Inflammatory macrophage treated with lipopolysaccharide for 1 hour (primary cell): ENCODE measurements around the gene ATG2A.

Experiments used
- DNase-seq, 2 donors: peaks; one replicate each; pipeline ENCODE4 v3.0.0-alpha.2; 2020 to 2022

Gene ATG2A

DNA sequence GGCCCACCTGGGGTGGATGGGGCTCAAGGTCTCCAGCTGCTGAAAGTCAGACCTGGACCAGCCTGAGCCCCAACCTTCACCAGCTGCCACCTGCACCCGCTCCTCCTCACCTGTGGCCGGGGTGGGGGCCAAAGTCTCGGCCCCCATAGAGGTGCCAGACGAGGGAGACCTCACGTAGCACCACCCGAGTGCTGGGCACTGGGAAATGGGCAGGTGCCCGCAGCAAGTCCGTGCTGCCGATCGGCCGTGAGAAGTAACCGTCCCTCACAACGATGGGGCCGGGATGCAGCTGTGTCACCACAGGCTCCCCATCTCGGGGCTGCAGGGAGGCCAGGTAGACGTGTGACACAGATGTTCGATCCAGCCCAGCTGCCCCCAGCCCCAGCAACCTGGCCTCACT, 16.2 kb downstream of the ATG2A start:
- no peak for DNase-seq

DNA sequence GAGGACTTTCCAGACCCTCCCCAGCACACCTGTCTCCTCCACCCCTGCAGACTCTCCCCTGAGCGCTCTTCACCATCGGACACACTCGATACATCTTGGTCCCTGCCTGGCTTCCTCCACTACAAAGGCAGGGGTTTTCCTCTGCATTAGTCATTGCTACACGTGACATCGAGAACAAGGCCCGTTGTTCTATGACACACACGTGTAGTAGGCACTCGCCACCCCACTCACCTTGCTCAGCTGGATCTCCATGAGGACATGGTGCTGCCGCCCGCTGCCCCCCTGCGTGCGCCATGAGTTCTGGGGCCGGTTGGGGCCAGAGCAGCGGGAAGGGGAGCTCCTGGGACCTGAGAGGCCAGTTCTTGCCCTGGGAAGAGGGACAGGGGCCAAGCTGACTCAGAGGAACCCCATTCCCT, 16.7 kb downstream of the ATG2A start:
- DNase-seq = no peak

DNA sequence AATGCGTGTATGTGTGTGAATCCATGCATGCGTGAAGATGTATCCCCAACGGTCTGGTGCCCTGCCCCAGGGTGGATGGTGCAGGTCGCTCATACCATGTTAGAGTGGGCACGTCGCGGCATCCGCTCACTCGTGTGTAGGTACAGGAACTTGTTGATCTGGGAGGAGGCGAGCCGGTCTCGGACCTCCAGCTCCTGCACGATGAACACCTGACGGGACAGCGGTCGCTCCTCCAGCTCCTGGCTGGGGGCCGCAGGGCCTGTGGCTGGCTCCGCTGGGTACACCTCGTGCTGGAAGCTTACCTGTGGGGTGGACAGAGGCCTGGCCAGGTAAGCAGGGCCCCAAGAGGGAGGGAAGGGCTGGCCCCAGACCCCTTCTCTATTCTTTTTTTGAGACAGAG, 18.5 kb downstream of the ATG2A start:
- DNase-seq = no peak

GRCh38 chr11:64898076-64898445, 18.9 kb downstream of the ATG2A start:
- DNase-seq = no peak

DNA sequence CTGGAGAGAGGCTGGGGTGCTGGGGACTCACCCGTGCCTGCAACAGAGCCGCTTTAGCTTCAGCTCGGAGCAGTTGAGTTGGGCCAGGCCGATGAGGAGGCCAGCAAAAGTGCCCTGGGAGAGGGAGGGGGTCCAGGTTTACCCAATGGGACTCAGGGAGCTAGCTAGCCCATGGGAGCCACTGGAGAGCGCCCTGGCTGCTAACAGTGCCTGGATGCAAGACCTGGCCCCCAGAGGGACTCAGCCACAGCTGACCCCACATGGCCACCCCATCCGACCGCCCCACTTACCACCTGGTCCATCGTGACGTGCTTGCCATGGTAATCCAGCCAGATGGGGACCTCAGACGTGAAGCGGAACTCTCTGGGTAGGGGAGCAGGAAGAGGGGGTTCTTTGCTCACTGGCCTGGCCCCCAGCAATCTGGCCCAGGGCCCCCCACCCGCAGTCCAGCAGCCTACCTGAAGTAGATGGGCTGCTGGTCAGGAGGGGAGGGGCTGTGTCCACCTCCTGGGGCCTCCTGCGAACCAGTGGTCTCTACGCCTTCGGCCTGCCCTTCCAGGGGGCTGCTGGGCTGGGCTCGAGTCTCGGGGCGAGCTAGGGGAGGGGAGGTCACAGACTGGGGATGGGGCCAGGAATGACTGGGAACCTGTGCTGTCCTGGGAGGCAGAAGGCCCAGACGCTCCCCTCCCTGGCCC, 19.5 kb downstream of the ATG2A start:
- DNase-seq = no peak

GRCh38 chr11:64896448-64897022, 20.5 kb downstream of the ATG2A start:
- no peak for DNase-seq

DNA sequence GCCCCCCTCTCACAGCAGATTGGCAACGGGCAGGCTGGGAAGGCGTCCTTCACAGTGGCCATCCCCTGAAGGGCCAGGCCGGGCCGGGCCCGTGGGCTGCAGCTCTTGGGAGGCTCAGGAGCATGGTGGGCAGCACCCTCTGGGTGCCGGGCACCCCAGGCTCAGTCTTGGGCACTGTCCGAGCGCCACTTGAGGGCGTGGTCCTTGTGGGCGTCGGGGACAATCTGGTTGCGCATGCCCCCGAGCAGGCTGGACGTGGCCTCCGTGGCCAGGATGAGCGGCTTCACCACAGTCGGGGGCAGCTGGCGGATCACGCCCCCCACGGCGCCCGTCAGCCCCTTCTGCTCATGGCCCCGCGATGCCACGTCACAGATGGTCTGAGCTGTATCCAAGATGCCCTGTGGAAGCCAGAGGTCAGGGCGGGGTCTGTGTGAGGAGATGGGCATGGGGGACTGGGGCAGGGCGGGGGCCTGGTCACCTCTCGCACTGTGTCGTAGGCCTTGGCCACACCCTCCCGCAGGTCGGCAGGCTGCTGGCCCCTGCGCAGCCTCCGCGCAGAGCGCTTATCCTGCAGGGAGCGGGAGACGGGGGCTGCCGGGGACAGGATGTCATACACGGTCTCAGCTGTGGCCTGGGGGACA, 22.1 kb downstream of the ATG2A start:
- no peak for DNase-seq

- DNase-seq = peak; percentile 61 to 92
Observed at GRCh38 chr11:64894070-64894811, 22.8 kb downstream of the ATG2A start.

DNA sequence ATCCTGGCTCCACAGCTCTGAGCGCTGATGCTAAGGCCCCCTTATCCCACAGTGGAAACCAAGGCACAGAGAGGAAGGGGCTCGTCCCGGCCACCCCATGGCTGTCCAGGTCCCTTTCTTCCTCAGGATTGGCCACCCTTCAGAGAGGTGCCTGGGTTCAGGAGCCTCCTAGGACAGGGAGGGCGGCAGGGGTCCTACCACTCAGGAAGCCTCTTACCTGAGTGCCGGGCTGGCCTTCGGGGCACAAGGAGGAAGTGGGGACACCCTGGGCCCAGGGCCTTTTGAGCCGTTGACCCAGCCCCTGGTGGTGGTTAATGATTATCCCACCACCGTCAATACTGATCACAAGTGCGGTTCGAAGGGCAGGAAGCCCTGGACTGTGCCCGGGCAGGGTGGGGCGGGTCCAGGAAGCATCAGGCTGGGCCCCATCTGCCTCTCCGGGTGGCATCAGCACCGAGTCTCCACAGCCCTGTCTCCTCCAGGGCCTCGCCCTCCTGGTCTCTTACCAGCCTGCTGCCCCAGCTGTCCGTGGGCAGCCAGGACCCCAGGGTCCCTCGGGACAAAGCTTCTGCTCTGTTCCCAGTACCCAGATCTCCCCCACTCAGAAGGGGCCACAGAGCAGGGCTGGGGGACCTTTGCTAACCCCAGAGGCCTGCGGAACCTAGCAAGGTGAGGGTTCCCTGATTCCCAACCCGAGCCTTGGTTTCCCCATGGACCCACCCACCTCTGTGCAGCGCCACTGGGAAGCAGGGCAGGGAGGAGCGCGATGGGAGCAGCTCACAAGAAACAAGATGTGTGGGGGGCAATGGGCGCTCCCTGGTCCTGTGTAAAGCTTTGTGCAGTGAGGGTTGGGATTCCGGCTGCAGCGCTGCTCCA, 23.6 kb downstream of the ATG2A start:
- no peak for DNase-seq

GRCh38 chr11:64892838-64893193, 24.2 kb downstream of the ATG2A start:
- no peak for DNase-seq

GRCh38 chr11:64892411-64892831, 24.6 kb downstream of the ATG2A start:
- DNase-seq = no peak

DNA sequence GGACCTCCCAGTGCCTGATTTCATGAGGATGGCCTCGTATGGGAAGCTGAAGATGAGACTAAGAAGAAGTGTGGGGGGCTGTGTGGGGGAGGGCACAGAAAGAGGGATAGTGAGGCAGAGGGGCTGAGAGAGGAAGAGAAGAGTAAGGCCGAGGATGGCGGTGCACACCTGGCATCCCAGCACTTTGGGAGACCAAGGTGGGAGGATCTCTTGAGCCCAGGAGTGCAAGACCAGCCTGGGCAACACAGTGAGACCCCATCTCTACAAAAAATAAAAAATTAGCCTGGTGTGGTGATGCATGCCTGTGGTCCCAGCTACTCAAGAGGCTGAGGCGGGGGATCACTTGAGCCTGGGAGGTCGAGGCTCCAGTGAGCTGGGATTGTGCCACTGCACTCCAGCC, 25.1 kb downstream of the ATG2A start:
- DNase-seq = no peak

DNA sequence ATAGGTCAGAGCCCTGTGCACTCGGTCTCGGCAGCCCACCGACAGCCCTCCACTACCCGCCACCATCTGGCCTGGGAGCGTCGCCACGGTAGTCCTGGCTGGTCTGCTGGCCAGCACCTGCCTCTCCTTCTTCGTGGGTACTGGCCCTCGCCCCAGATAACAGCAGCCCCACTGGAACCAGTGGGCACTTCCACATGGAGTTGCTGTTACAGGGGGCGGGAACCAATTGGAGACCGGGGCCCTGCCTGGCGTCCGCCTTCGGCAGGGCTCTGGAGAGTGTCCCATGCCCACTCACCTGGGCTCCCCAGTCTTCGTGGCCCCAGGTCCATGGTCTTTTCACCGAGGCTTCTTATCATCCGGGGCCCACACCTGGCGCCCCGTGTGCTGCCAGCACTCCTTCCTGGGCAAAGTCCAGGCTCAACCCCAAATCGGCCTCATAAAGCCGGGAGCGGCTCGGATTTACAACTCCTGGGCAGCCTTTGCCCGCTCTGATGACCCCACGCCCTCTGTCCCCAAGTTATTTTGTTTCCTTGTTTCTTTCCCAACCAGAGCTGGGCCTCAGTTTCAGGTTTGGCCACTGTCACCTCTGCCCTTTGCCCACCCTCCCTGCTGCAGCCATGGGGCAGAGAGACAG, 25.7 kb downstream of the ATG2A start:
- no peak for DNase-seq

DNA sequence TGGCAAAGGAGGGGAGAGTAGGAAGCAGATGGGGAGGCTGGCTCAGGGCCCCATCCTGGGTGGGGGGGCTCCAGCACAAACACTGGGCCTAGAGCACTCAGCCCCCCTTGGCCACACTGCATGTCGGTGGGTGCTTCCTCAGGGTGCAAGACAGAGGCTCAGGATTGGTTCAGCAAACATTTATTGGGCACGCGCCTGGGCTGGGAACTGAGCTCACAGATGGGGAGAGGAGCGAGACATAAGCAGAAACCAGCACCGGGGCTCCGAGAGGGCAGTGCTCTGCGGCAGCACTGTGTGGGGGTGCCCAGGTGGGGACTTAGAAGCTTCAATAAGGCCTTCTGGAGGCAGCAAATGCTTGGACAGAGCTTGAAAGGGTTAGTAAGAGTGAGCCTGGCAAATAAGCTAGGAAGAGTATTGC, 26.5 kb downstream of the ATG2A start:
- no peak for DNase-seq

DNA sequence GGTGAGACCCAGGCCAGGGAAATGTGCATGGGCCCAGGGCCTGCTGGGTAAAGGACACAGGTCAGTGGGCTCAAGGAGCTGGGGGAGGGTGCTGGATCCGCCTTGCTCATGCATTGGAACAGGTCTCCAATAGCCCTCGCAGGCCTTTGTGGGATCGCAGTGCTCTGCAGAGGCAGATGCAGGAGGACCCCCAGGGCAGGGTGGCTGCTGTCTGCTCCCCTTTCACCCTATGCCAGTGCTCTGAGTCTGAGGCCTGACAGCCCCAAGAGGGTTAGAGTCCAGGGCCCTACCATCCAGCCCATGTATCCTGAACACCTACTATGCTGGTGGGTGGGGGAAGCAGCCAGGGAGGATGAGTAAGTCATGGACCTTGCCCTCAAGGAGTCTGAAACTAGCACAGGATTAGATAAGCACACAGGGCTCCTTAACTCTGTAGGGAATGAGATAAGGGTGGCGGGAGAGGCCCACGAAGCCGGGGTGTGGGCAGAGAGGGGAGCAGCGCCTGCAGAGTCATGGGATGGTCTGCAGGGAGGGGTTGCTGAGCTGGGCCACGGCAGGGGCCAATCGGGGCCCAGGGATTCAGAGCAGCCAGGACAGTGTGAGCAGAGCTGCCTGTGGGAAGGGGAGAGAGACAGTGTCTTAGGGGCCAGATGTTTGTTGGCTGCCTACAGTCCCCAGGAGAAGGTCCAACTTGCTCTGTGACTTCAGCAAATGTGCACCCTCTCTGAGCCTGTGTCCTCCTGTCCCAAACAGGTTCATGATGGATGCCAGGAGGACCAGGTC, 28.1 kb downstream of the ATG2A start:
- DNase-seq = no peak

GRCh38 chr11:64888406-64888728, 28.6 kb downstream of the ATG2A start:
- DNase-seq = no peak

DNA sequence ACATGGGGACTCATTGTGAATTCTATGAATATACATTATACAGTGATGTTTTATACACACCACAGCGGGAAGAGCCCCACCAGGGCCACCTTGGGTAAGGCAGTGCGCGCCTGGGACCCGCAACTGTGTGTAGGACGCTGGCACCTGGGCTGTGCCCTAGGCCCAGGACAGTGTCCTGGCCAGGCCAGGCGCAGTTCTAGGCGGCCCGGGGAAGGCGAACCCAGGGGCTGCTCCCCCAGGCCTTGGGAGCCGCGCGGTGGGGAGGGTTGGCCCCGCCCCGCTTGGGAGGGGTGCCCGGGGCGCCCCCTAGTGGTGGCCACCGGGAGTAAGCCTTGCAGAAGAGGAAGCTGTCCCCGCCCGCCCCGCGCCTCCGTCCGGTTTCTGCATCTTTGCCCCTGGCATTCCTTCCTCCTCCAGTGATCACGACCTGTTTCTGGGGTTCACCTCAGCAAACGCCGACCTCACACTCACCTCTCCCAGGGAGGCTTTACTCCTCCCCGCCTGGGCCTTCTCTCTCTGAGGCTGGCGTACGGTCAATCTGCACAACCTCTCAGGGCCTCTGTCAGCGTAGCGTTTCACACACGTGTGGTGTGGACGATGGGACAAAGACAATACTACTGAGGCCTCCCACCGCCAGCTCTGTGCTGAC, 29.1 kb downstream of the ATG2A start:
- peak; percentile 56 to 90 for DNase-seq

DNA sequence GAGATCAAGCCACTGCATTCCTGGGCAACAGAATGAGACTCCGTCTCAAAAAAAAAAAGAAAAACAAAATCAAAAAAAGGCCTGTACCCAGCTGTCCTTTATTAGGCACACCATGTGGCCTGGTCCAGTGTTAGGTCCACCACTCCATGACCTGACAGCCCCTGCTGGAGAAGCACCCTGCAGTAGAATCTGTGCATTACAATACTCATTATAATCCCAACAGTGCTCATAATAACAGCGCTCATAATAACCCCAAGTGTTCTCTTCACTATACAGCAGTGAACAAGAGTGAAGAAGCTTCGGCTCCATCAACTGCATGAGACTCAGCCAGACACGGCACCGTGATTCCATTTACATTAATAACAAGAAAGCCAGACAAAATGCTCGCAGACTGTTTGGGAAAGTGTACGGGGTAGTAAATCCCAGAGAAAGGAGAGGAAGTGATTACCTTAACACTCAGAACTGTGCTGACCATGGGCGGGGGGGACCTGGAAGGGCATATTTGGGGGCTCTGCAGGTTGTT, 29.7 kb downstream of the ATG2A start:
- DNase-seq = no peak

DNA sequence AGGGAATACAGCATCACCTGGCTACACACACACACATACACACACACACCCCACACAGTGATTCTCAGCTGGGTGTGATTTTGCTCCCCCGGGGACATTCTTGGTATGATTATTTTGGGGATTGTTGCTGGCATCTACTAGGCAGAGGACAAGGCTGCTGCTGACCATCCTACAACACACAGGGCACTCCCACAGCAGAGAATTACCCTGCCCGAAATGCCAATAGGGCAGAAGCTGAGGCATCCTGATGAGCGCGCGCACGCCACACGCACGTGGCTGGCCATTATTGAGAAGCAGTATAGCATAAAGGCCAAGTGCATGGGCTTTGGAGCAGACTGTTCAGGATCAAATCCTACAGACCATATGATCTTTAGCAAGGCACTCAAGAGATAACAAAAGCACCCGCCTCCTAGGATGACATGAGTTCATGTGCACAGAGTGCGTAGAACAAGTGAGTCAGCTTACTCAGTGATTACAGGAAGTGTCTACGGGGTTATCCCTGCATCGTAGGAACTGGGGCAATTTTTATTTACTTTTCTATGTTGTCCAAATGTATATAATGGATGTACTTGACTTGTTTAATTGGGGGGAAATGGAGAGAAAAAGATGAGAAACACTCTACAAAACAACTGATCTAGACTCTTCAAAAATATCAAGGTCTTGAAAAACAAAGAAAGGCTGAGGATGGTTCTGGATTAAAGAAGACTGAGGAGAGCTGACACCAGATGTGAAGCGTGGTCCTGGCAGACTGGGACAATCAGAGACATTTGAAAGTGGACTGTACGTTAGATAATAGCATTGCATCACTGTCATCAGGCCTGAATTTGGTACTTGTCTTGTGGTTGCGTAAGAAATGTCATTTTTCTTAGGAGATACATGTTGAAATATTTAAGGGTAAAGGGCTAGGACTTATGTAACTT, 31.4 kb downstream of the ATG2A start:
- peak; percentile 86 to 97 for DNase-seq

GRCh38 chr11:64884019-64884418, 33.0 kb downstream of the ATG2A start:
- no peak for DNase-seq
